ENCODE measurements around the gene KRT7.

Gene KRT7

GRCh38 chr12:52232674-52233461 lies at the start of gene KRT7:
TSS of gene KRT7 (plus strand) at chr12:52233243. CDS start at chr12:52233297, 54 bp downstream.
- H3F3A ChIP-seq (ENCODE audit: insufficient read depth, low read length), result no peaks in the 10 kb centered on the region
- no peaks in the 10 kb centered on the region for H4K20me1 ChIP-seq (ENCODE audit: insufficient read depth, low read length)
- H3K4me1 ChIP-seq (ENCODE audit: insufficient read depth, low read length, severe bottlenecking), result no peaks in the 10 kb centered on the region
- no peaks in the 10 kb centered on the region for H3K79me2 ChIP-seq (ENCODE audit: insufficient read depth, low read length)
- no peak within 1 kb of the TSS for H2AFZ ChIP-seq (ENCODE audit: low read length)
- no peaks in the 10 kb centered on the region for H3K9me2 ChIP-seq (ENCODE audit: low read depth, low read length)
- no peaks in the 10 kb centered on the region for H3K36me3 ChIP-seq (ENCODE audit: insufficient read depth, low read length)
- H3K9ac ChIP-seq (ENCODE audit: low read length), result no peak within 1 kb of the TSS
- H3K27ac ChIP-seq (ENCODE audit: low read depth, low read length, poor library complexity, severe bottlenecking), result no peak within 1 kb of the TSS
- no peak for TF ChIP-seq CTCF (IDR thresholded peaks at IDR 0.05; ENCODE audit: low read length)
- no peak for TF ChIP-seq EZH2 (IDR thresholded peaks at IDR 0.05; ENCODE audit: borderline replicate concordance, low read length)
- no peaks in the 10 kb centered on the region for H3K9me3 ChIP-seq (ENCODE audit: low read length)
- no peak within 1 kb of the TSS for H3K4me2 ChIP-seq (ENCODE audit: low read length)
- H3K27me3 ChIP-seq (ENCODE audit: insufficient read depth, low read length), result no peaks in the 10 kb centered on the region
- H3K4me3 ChIP-seq (ENCODE audit: low read depth, low read length, poor library complexity, severe bottlenecking), result no peak within 1 kb of the TSS

- Histone ChIP-seq H3K9ac (ENCODE audit: low read length) (no peak overlapping the region), H3K79me2 (ENCODE audit: insufficient read depth, low read length) (no peaks in the 10 kb centered on the region), H3K9me3 (ENCODE audit: low read length) (no peaks in the 10 kb centered on the region), H3K4me2 (ENCODE audit: low read length) (no peak overlapping the region), H3K27me3 (ENCODE audit: insufficient read depth, low read length) (peaks cover 8% of the 10 kb centered on the region; the same call in 1 of the 2 replicates), H3K4me3 (ENCODE audit: low read depth, low read length, poor library complexity, severe bottlenecking) (no peak overlapping the region), H3K4me1 (ENCODE audit: insufficient read depth, low read length, severe bottlenecking) (no peaks in the 10 kb centered on the region), H2AFZ (ENCODE audit: low read length) (no peak overlapping the region), H3K36me3 (ENCODE audit: insufficient read depth, low read length) (no peaks in the 10 kb centered on the region), H3F3A (ENCODE audit: insufficient read depth, low read length) (no peaks in the 10 kb centered on the region), H4K20me1 (ENCODE audit: insufficient read depth, low read length) (no peaks in the 10 kb centered on the region), H3K9me2 (ENCODE audit: low read depth, low read length) (no peaks in the 10 kb centered on the region), H3K27ac (ENCODE audit: low read depth, low read length, poor library complexity, severe bottlenecking) (no peak overlapping the region)
- no peak for TF ChIP-seq CTCF (IDR thresholded peaks at IDR 0.05; ENCODE audit: low read length)
- TF ChIP-seq EZH2 (IDR thresholded peaks at IDR 0.05; ENCODE audit: borderline replicate concordance, low read length), result no peak
Measured at GRCh38 chr12:52183544-52183910, 49.5 kb upstream of the KRT7 start.

GRCh38 chr12:52183971-52184370 lies 49.1 kb upstream of the KRT7 start:
- H3F3A ChIP-seq (ENCODE audit: insufficient read depth, low read length), result no peaks in the 10 kb centered on the region
- H3K9me3 ChIP-seq (ENCODE audit: low read length), result no peaks in the 10 kb centered on the region
- TF ChIP-seq CTCF (IDR thresholded peaks at IDR 0.05; ENCODE audit: low read length) (no peak), EZH2 (IDR thresholded peaks at IDR 0.05; ENCODE audit: borderline replicate concordance, low read length) (no peak)
- no peak overlapping the region for H3K9ac ChIP-seq (ENCODE audit: low read length)
- H3K79me2 ChIP-seq (ENCODE audit: insufficient read depth, low read length), result no peaks in the 10 kb centered on the region
- H4K20me1 ChIP-seq (ENCODE audit: insufficient read depth, low read length), result no peaks in the 10 kb centered on the region
- no peak overlapping the region for H3K27ac ChIP-seq (ENCODE audit: low read depth, low read length, poor library complexity, severe bottlenecking)
- no peaks in the 10 kb centered on the region for H3K9me2 ChIP-seq (ENCODE audit: low read depth, low read length)
- peaks cover 8% of the 10 kb centered on the region; the same call in 1 of the 2 replicates for H3K27me3 ChIP-seq (ENCODE audit: insufficient read depth, low read length)
- H3K4me3 ChIP-seq (ENCODE audit: low read depth, low read length, poor library complexity, severe bottlenecking), result no peak overlapping the region
- H3K36me3 ChIP-seq (ENCODE audit: insufficient read depth, low read length), result no peaks in the 10 kb centered on the region
- no peak overlapping the region for H3K4me2 ChIP-seq (ENCODE audit: low read length)
- H3K4me1 ChIP-seq (ENCODE audit: insufficient read depth, low read length, severe bottlenecking), result no peaks in the 10 kb centered on the region
- no peak overlapping the region for H2AFZ ChIP-seq (ENCODE audit: low read length)

Measured in OCI-LY1 (cell line).